KBM-7 (cell line): ENCODE measurements around the gene SIGLEC15.
A peak's percentile ranks its signal among the peaks of the same experiment; 100 is the strongest.
"Not testable (repeated sequence)": the region's sequence is repeated elsewhere in the genome, so short reads cannot be mapped to it uniquely, and the experiment has no call there.

ENCODE experiments used
- DNase-seq: peaks from one replicate; pipeline ENCODE4 v3.0.0-alpha.2; 2015
- in situ Hi-C: fragments of 300-500 bp; cut with MboI; formaldehyde crosslinking; loops from 2 replicates; pipeline ENCODE4 v1.14.3; 2020; ENCODE audit warnings: low sequenced_read_pairs, low pct_unique_long_range_greater_than_20kb, mixed read lengths

The SIGLEC15 gene, protein sequence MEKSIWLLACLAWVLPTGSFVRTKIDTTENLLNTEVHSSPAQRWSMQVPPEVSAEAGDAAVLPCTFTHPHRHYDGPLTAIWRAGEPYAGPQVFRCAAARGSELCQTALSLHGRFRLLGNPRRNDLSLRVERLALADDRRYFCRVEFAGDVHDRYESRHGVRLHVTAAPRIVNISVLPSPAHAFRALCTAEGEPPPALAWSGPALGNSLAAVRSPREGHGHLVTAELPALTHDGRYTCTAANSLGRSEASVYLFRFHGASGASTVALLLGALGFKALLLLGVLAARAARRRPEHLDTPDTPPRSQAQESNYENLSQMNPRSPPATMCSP

DNA sequence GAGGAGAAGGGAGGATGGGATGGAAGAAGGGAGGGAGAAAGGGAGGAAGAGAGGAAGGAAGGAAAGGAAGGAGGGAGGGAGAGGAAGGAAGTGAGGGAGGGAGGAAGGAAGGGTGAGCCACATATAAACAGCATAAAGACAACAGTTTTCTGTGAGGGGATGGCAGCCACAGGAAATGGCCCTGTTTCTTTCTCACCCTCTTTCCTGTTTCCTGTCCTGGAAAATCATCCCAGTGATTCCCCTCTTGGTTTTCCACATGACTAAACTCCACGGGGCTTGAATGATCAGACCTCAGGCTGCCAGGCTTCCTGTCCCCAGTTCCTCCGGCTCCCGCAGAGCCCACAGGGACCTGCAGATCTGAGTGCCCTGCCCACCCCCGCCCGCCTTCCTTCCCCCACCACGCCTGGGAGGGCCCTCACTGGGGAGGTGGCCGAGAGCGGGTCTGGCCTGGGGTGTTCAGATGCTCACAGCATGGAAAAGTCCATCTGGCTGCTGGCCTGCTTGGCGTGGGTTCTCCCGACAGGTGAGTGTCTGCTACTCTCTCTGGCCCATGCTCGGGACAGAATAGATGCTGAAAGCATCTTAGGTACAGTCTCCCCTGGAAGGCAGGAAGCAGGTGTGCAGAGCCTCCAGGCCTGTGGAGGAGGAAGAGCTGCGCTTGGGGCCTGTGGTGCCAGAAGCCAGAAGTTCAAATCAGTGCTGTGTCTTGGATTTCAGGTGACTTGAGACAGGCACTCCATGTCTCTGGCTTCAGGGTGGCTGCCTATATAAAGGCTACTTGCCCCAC, at the start of gene SIGLEC15:
SIGLEC15 (plus strand) TSS at position 418 of the 787 bp plus-strand sequence; CDS start at position 472, 54 bp downstream.
- peak; percentile 51 for DNase-seq
- in situ Hi-C loops, result no loop called here

DNA sequence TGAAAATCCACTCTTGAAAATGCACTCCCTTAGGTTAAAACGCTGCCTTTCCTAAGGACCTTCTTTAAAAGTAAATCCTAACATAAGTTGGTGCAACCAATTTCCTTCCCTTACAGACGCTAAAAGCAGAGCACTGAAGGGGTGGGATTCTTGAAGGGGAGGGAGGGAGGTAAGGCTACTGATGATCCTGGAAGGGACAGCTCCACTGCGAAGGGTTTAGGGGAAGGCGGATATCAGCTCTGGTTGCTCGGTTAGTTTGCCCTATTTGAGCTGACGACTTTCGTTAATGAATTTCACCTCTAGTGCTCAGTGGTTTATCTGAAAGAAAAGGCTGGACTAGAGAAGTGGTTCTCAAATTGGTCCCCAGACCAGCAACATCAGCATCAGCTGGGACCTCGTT, 49.7 kb upstream of the SIGLEC15 start:
- no peak for DNase-seq
- in situ Hi-C loops, result no loop called here

DNA sequence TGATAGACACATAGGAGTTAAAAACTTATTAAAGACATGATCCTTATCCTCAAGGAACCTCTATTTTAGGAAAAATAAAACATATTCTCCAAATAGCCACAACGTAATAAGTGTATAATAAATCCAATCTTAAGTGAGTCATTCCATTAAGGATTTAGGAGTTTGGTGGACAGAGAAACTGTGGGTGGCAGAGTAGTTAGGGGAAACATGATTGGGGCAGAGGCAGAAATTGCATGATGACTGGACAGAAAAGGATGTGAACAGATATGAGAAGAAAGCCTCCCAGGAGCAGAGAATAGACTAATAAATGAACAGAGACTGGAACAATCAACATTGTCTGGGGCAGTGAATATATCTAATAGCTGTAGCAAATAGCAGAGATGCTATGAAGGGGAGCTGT, 48.1 kb upstream of the SIGLEC15 start:
- in situ Hi-C loops, result no loop called here
- no peak for DNase-seq

DNA sequence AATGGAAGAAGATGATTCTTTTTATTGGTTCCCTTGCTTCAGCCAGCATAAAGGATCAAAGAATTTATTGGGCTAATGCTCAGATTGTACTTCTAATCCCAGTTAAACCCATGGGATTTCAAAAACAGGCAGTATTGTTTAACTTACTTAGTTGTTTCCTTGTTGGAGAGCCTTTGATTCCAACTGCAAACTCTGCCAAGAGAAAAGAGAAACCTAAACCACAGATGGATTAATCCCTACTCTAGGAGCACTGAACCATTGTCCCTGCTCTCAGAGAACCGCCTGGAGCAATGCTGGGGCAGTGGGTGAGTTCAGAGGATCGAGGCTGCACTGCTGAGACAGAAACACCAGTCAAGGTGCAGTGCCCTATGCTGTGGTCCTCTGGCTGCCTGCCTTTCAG, 44.9 kb upstream of the SIGLEC15 start:
- DNase-seq, result no peak
- in situ Hi-C loops, result no loop called here

DNA sequence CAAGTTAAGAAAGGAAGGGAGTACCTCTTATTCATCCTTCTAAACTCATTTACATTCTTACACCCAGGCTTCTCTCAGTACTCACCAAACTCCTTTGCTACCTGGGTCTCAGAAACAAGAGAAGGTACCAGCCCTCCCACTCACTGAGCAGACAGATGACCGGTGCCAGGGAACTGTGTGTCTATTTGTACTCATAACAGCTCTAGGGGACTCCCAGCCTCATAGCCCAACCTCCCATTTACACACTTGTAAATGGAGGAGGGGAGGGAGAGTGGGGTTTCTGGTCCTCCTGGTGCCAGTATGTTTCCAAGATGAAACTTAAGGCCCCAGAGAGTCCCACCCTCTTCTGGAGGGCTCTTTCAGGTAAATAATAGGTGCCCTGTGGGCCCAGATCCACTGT, 42.8 kb upstream of the SIGLEC15 start:
- no peak for DNase-seq
- in situ Hi-C loops, result no loop called here

DNA sequence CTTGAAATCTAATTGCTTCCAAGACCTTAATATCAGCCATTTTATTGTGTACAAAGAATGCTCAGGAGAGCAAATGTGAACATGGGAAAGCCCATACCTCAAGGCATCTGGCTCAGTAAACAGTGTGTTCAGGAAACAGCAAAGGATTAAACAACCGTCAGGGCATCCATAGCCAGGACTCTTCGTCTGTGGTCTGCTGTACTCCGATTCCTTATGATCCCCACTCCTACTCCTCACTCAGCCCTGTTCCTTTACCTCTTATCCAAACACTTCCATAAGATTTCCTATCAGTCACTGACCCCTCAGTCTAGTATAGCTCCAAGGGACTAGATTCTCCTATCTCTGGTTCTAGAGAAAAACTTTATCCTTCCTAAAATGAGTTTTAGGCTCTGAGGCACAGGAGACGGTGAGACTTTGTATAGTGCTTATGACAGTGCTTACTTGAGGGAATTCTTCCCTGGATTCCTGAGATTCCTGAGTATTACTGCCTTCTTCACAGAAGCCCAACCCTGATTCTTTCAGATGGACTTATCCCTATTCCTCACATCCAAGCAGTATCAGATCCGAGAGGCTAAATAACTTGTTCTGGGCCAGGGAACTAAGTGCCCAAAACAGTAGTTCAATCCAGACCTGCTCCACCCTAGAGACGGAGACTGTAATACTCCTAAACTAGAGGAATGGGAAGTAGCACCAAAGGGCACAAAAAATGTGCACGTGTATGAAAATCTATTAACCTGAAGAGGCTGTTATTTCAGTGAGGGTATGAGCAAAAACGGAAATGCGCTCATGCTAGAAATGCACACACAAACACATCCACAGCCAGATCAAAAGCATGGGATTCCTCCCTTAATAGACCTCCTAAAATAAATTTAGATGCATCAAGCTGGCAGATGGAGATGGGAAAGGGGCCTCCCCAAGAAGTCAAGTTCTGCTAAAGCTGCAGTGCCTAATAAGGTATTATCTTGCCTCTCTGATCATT, 42.1 kb upstream of the SIGLEC15 start:
- in situ Hi-C loops, result no loop called here
- DNase-seq, result no peak

DNA sequence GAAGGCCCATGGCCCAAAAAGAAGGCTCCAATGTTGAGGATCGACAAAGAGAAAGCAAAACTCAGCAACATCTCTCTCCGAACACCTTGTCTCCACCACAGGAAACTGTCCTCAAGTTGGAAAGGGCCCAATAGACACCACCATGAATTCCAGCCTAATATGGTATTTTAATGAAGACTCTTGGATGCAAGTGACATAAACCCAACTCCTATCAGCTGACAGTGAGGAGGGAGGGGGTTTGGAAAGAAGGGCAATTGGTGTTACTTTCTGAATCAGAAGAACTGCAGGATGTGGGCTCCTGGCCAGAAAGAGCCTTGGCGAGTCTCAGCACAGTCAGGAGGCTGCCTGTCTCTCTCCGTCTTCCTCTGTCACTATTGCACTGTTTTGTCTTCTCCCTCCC, 40.3 kb upstream of the SIGLEC15 start:
- in situ Hi-C loops, result no loop called here
- no peak for DNase-seq

DNA sequence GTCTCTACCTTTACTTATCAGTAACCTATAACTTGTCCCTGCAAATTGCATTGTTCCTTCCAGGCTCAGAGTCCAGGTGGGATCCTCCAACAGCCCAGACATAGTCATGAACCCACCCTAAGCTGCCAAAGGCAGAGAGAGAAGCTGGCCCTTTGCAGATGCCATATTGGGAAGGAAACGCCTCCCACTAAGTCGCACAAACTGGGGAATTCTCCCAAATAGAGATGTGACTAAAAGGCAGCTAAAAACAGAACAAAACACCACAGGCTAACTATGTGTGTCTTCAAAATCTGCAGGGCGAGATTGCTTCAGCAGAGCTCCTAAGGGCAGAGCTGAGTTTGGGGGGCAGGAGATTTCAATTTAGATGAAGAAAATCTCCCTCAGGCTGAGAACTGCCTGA, 38.5 kb upstream of the SIGLEC15 start:
- DNase-seq, result no peak
- in situ Hi-C loops, result no loop called here

DNA sequence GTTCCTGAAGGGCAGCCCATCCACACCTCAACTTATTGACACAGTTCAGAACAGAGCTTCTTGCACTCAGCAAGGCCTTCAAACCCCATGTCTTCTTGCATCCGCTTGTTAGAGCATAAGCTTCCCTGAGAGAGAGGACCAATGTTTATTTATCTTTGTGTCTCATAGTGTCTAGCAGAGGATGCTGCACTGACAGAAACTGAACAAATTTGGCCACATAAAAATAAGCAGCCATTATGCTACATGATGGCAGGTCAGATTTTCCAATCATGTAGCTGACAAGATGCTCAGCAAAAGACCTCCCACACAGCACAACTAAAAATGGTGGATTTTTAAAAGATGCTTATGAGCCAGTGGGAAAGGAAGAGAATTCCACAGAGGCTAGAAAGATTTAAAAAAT, 38.1 kb upstream of the SIGLEC15 start:
- no peak for DNase-seq
- in situ Hi-C loops, result no loop called here

DNA sequence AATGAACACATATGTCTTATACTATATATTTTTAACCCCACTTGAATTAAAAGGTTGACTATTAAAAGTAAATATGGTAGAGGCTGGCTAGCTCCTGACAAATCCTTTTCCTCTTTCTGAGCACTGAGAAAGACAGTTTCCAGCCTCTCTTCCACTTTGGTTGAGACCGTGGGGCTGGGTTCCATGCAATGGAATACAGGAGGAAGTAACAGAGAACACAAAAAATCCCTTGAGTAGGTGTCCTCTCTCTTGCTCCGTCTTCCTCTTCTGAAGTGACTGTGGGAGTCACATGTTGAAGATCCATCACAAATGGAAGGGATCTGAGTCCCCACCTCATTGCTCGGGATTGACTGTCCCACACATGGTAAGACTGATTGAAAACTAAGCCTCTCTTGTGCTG, 36.6 kb upstream of the SIGLEC15 start:
- DNase-seq, result no peak
- in situ Hi-C loops, result no loop called here

DNA sequence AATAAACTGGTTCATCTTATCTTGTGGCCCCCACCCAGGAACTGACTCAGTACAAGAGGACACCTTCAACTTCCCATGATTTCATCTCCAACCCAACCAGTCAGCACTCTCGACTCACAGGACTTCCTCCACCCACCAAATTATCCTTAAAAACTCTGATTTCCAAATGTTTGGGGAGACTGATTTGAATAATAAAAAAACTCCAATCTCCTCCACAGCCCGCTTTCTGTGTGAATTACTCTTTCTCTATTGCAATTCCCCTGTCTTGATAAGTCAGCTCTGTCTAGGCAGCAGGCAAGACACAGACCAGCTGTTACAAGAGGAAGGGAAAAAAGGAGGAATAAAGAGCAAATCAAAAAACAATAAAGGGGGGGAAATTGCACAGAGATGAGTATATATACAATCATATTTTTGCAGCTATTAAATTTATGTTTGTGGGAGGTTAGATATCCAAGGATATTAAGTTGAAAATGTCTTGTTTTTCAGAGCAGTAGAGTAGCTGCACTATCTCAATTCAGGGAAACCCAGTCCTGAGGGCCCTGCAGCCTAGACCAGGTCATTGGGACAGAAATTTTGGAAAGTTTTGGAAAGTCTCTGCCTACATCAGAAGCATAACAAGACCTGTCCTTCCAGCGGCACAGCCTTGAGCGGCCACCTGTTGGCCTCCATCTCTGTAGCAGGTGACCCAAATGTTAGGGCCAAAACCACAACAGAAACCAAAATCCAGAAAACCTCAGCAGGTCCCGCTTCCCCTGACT, 32.8 kb upstream of the SIGLEC15 start:
- in situ Hi-C loops, result no loop called here
- no peak for DNase-seq

DNA sequence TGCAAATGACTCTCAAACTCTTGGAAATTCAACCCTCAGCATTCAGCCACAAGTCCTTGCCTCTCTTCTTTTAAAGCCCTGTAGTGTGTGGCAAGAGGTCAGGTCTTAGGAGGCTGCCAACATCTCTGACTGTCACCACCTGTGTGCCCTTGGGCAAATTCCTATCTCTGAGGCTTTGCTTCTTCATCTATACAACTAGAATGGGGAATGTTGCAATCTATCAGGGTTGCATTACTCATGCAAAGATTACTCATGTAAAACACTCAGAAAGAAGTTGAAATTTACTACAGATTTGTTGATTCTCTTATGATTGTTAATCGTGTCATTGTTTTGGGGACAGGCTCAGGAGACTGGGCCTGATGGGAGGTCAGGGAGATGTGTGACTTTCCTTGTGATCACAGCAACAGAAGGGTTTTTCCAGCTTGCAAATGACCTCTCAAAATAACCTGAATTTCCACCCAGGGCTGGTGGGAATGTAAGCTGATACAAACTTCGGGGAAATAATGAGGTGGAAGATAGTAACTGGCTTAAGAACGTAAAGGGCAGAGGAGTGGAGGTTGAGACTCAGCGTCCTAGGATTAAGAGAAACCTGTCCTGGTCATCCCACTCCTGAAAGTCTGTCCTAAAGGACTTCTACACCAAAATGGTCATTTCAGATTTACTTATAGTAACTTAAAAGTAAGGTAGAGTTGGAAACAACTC, 32.1 kb upstream of the SIGLEC15 start:
- DNase-seq, result no peak
- in situ Hi-C loops, result no loop called here

DNA sequence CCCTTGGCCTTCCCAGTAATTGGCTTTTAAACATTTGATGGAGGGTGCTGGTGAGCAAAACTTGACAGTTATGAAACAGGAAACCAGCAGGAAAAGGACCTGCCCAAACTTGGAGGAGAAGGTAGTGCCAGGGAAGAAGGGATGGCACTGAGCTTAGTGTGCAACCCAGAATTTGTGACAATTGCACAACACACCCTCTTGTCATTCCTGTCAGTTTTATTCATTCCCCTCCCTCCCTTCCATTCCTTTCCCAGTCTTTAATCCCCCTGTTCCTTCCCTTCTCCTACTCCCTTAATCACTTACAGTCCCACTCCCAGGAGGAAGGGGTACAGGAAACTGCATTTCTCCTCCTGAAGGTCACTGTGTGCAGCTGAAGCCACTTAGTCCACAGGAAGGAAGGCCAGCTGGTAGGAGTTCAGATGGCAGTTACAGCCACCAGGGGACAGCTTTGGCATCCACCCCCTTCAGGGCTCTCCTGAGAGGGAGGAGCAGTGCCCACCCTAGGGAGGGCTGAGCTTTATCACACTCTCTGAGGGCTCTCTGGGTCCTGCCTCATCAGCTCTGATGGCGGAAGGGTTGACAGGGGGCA, 24.0 kb upstream of the SIGLEC15 start:
- DNase-seq, result no peak
- in situ Hi-C loops, result no loop called here

DNA sequence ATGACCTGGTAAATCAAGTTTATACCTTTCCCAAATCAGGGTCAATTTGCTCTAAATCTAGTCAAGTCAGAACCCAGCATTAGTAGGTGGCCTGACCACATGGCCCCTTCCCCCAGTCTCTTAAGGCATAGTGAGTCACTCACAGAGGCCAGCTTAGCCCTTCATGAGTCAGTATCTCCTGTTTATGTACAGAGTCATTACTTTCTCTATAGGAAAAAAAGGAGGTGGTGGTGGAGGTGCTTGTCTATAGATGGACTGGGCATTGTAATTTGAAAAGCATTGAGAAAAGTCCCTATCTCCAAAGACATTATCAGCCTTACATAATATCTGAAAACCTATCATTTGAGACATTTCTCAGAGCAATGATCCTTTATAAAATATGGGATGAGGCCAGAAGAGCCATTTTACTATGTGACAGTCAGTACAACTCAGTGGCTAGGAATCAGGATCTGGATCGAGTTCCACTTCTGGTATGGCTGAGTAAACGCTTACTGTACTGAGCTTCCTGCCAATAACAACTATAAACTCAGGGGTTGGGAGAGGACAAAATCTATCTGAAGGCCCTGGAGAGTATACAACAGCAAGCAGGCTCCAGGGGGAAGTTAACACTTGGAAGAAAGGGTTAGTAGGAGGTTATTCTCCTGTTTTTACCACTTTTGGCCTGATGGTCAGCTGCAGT, 22.5 kb upstream of the SIGLEC15 start:
- no peak for DNase-seq
- in situ Hi-C loops, result no loop called here

DNA sequence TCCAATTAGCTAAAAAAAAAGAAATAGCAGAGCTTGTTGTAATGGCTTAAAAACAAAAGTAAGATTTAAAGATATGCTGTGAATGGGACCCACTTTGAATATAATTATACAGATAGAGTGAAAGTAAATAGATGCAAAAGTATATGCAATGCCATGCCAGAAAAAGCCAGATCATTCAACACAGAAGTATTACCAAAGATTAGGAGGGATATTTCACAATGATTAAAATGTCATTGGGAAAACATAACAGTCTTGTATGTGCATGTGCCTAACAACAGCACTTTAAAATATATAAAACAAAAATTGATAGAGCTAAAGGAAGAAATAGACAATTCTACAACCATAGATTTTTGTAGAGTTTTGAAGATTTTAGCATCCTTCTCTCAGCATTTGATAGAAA, 19.9 kb upstream of the SIGLEC15 start:
- in situ Hi-C loops, result no loop called here
- no peak for DNase-seq

DNA sequence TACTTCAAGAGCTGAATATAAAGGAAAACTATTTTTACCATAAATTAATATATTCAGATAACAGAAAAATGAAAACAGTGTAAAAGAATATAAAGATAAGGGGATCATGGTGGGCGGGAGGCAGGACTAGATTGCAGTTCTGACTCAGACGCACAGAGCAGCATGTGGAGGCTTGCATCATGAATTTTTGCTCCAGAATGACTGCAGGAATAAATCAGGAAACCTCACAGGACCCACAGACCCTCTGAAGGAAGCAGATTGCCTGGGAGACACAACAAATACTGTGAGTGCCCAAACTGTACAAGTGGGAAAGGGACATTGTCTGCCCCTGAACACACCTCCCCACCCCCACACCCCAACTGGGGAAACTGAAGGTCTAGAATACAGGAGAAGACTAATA, 19.2 kb upstream of the SIGLEC15 start:
- no peak for DNase-seq
- in situ Hi-C loops, result no loop called here

DNA sequence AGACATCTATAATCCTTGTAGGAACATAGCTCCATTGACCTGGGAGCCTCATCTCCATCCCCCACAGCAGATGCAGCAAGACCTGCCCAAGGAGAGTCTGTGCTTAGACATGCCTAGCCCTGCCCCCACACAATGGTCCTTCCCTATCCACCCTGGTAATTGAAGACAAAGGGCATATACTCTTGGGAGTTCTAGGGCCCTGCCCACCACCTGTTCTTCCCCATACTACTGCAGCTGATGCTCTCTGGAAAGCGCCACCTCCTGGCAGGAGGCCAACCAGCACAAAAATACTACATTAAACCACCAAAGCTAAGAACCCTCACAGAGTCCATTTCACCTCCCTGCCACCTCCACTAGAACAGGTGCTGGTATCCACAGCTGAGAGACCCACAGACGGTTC, 18.3 kb upstream of the SIGLEC15 start:
- DNase-seq, result peak; percentile 74
- in situ Hi-C loops, result not testable (repeated sequence)
